Endothelial cell of umbilical vein (primary cell): ENCODE data around the gene SLC35G3. TPM values are rescaled to one million over a fixed set of nuclear protein-coding genes. Genes with fewer than 3 reads are reported as not detected.

ENCODE experiments used
- BruUV-seq: library from RNA; stranded (reverse); fragments of 400-500 nt; replicated peaks from 2 replicates; lab custom pipeline; 2021; lab: Mats Ljungman, UMichigan
- CTCF ChIA-PET: fragments of 300-600, 350-600 bp; sonication (Branson Sonifier 250); formaldehyde crosslinking; loops from one replicate; lab custom pipeline; 2021; ENCODE audit warnings: antibody characterized with exemption, inconsistent platforms; lab: Charles Lee
- POLR2A ChIA-PET: fragments of 300-600, 350-600 bp; sonication (Branson Sonifier 250); formaldehyde crosslinking; loops from one replicate; lab custom pipeline; 2021; ENCODE audit warnings: antibody characterized with exemption, inconsistent platforms; lab: Charles Lee
- DNase-seq: peaks from one replicate; pipeline ENCODE4 v3.0.0-alpha.2; 2011; ENCODE audit warnings: low read depth, low spot score
- FAIRE-seq: peaks from 2 replicates; lab custom pipeline; 2011; peaks lifted over from hg19 to GRCh38; lab: Jason Lieb, UNC
- H2AFZ ChIP-seq: 2 replicates; pipeline ENCODE4 v1.6.0; 2012; ENCODE audit warnings: low read depth, low read length, control low read depth, inconsistent platforms
- H3K27ac ChIP-seq: 2 replicates; pipeline ENCODE4 v1.5.1; 2011; ENCODE audit warnings: low read depth, mild to moderate bottlenecking, control low read depth, low read length, moderate library complexity; ENCODE audit not compliant: insufficient read depth
- H3K27me3 ChIP-seq, 2 experiments: 2 replicates each; pipeline versions ENCODE4 v1.6.0 to v1.6.1; 2011; ENCODE audit warnings: low read length in 2 of 2, mixed read lengths in 1 of 2; ENCODE audit not compliant: control insufficient read depth in 2 of 2, insufficient read depth in 2 of 2
- H3K36me3 ChIP-seq, 2 experiments: 2 replicates in 1 of 2; 3 replicates in 1 of 2; pipeline ENCODE4 v1.5.1; 2011; ENCODE audit warnings: low read length in 2 of 2, mild to moderate bottlenecking in 1 of 2, moderate library complexity in 1 of 2; ENCODE audit not compliant: control insufficient read depth in 2 of 2, insufficient read depth in 2 of 2; ENCODE audit errors: extremely low read depth in 1 of 2
- H3K4me1 ChIP-seq: 3 replicates; pipeline ENCODE4 v1.5.1; 2011; ENCODE audit warnings: mild to moderate bottlenecking, low read length; ENCODE audit not compliant: control insufficient read depth, insufficient read depth; ENCODE audit errors: extremely low read depth
- H3K4me2 ChIP-seq: 2 replicates; pipeline ENCODE4 v1.6.1; 2011; ENCODE audit warnings: low read length, control low read depth, mixed read lengths; ENCODE audit not compliant: insufficient read depth
- H3K4me3 ChIP-seq, 3 experiments: fragments of 200-600 bp in 1 of 3; sonication (generic), shearing (Covaris generic) in 1 of 3; replicated peaks in 1 of 3; 2 replicates each; pipeline ENCODE4 v1.5.1; 2011 to 2016; ENCODE audit warnings: control low read depth in 3 of 3, low read length in 3 of 3, mild to moderate bottlenecking in 2 of 3, inconsistent platforms in 1 of 3, low read depth in 1 of 3, moderate library complexity in 1 of 3; ENCODE audit not compliant: insufficient read depth in 1 of 3
- H3K79me2 ChIP-seq: 2 replicates; pipeline ENCODE4 v1.6.0; 2012; ENCODE audit warnings: low read length, inconsistent platforms; ENCODE audit not compliant: control insufficient read depth, insufficient read depth
- H3K9ac ChIP-seq: replicated peaks from 2 replicates; pipeline ENCODE3; 2011; ENCODE audit warnings: low read length, control low read depth; ENCODE audit not compliant: insufficient read depth; ENCODE audit errors: extremely low read depth
- H3K9me1 ChIP-seq: replicated peaks from 3 replicates; pipeline ENCODE4 v1.6.0; 2011; ENCODE audit warnings: mild to moderate bottlenecking, low read length; ENCODE audit not compliant: control insufficient read depth, insufficient read depth; ENCODE audit errors: extremely low read depth
- H3K9me3 ChIP-seq: replicated peaks from 2 replicates; pipeline ENCODE4 v1.5.1; 2012; ENCODE audit warnings: low read length, inconsistent platforms; ENCODE audit not compliant: control insufficient read depth, insufficient read depth
- H4K20me1 ChIP-seq: replicated peaks from 2 replicates; pipeline ENCODE3; 2011; ENCODE audit warnings: mild to moderate bottlenecking, low read length; ENCODE audit not compliant: control insufficient read depth, insufficient read depth; ENCODE audit errors: extremely low read depth
- CTCF ChIP-seq, 2 donors: IDR thresholded peaks; 1 replicate in 1 of 2; 2 replicates in 1 of 2; pipeline ENCODE4 v1.5.1; 2011; ENCODE audit warnings: low read length in 2 of 2, mild to moderate bottlenecking in 2 of 2, moderate library complexity in 2 of 2, control low read depth in 1 of 2, inconsistent platforms in 1 of 2, low read depth in 1 of 2; ENCODE audit not compliant: insufficient read depth in 1 of 2; ENCODE audit errors: extremely low read depth in 1 of 2
- EZH2 ChIP-seq: IDR thresholded peaks from 2 replicates; pipeline ENCODE4 v1.6.1; 2012; ENCODE audit warnings: borderline replicate concordance, low read depth, mild to moderate bottlenecking, moderate library complexity, low read length, inconsistent platforms; ENCODE audit not compliant: severe bottlenecking
- FOS ChIP-seq: IDR thresholded peaks from 2 replicates; pipeline ENCODE4 v1.6.1; 2011; ENCODE audit warnings: mild to moderate bottlenecking, low read length, moderate library complexity, borderline replicate concordance; ENCODE audit not compliant: insufficient read depth
- GATA2 ChIP-seq: IDR thresholded peaks from 2 replicates; pipeline ENCODE4 v1.7.0; 2011; ENCODE audit warnings: low read depth, mild to moderate bottlenecking, moderate library complexity, mixed read lengths, low read length; ENCODE audit not compliant: insufficient read length, insufficient read depth
- JUN ChIP-seq: IDR thresholded peaks from 2 replicates; pipeline ENCODE4 v1.6.1; 2011; ENCODE audit warnings: borderline replicate concordance, low read depth; ENCODE audit not compliant: insufficient read length, insufficient read depth
- MAX ChIP-seq: IDR thresholded peaks from 2 replicates; pipeline ENCODE4 v1.6.1; 2011; ENCODE audit not compliant: insufficient read depth, insufficient read length
- MYC ChIP-seq: IDR thresholded peaks from one replicate; pipeline ENCODE4 v1.6.1; 2011; ENCODE audit warnings: mild to moderate bottlenecking, low read depth, low read length
- POLR2A ChIP-seq: IDR thresholded peaks from 2 replicates; pipeline ENCODE4 v1.6.1; 2012; ENCODE audit warnings: low read depth, mild to moderate bottlenecking, control low read depth, low read length
- POLR2AphosphoS5 ChIP-seq: IDR thresholded peaks from 2 replicates; pipeline ENCODE4 v1.6.1; 2012; ENCODE audit warnings: low read depth, mild to moderate bottlenecking, control low read depth, low read length, moderate library complexity; ENCODE audit not compliant: insufficient read depth
- dilution Hi-C: fragments of 300-500 bp; cut with MboI; formaldehyde crosslinking; loops from one replicate; pipeline ENCODE4 v1.15.0; 2019; ENCODE audit warnings: low sequenced_read_pairs; ENCODE audit not compliant: extremely low pct_ligation_motif_present
- intact Hi-C: fragments of 100-400 bp; cut with micrococcal nuclease; formaldehyde crosslinking; loops from one replicate; pipeline ENCODE4 v1.10.0; 2022
- polyA plus RNA-seq, 4 experiments: library from polyadenylated mRNA; depleted of rRNA in 3 of 4; stranded (reverse) in 3 of 4; unstranded in 1 of 4; fragments of >200 nt; gene quantifications; 2 replicates each; pipeline versions ENCODE4 v1.2.1 to v1.2.3, GENCODE V29; 2011 to 2012; ENCODE audit warnings: missing spikeins in 1 of 4
- total RNA-seq: library from RNA; stranded (reverse); gene quantifications from 2 replicates; pipeline ENCODE4 v1.2.3, GENCODE V29; 2021

The SLC35G3 gene
- total and polyA plus RNA-seq, 2 donors (not counting 3 experiments of a cell fraction or from before 2014, with no cell fraction given), result not detected

GRCh38 chr17:35241520-35241919, 47.3 kb upstream of the SLC35G3 start:
- H3K4me1 ChIP-seq, result peaks cover 27% of the 10 kb centered on the region
- no peak overlapping the region for H3K4me2 ChIP-seq
- no peak for FAIRE-seq
- BruUV-seq, result no TSS peak
- DNase-seq, result no peak
- H3K4me3 ChIP-seq, result no peak overlapping the region
- ChIA-PET CTCF (interaction anchor here (1.8 to 2.0 kb wide), 2 partner anchors 71 to 298 kb away, joined by 5 to 6 read pairs; no protein-coding TSS in a partner anchor), POLR2A (no interaction called here)
- no peaks in the 10 kb centered on the region for H3K9me1 ChIP-seq
- H3K27ac ChIP-seq, result no peak overlapping the region
- no peaks in the 10 kb centered on the region for H3K9me3 ChIP-seq
- H3K27me3 ChIP-seq, result peaks cover 2 to 11% of the 10 kb centered on the region in 2 experiments
- TF ChIP-seq JUN, result no peak
- no peak for TF ChIP-seq POLR2A
- TF ChIP-seq POLR2AphosphoS5, result no peak
- no peak for TF ChIP-seq CTCF (IDR thresholded peaks at IDR 0.05; ENCODE audit: extremely low read depth in 1 of 2, insufficient read depth in 1 of 2, low read depth in 1 of 2, low read length in 2 of 2)
- TF ChIP-seq MAX, result no peak
- no peak for TF ChIP-seq EZH2
- no peak for TF ChIP-seq MYC
- no peak for TF ChIP-seq GATA2
- no peak for TF ChIP-seq FOS
- peaks cover 2% of the 10 kb centered on the region for H3K79me2 ChIP-seq
- intact Hi-C loops, result loop anchor here (5.0 to 10.0 kb wide), 6 partner anchors 69 to 987 kb away; partner anchors contain the start of genes AP2B1, CCL2, CCT6B and NLE1
- H3K9ac ChIP-seq, result no peak overlapping the region
- H4K20me1 ChIP-seq, result no peaks in the 10 kb centered on the region
- no peaks in the 10 kb centered on the region for H3K36me3 ChIP-seq
- dilution Hi-C loops, result no loop called here
- H2AFZ ChIP-seq, result no peak overlapping the region
